HG03469 (cell line): ENCODE measurements around the gene LDHAL6B.

Source experiments
- ATAC-seq: cut with Tn5 transposase; IDR thresholded peaks from one replicate; pipeline ENCODE4 v1.9.1; 2021; ENCODE audit warnings: mild to moderate bottlenecking, moderate library complexity, moderate number of reproducible peaks; ENCODE audit not compliant: unreplicated experiment

The LDHAL6B gene

GRCh38 chr15:59249816-59250215 is 43.2 kb downstream of the LDHAL6B start:
- ATAC-seq = no peak

GRCh38 chr15:59250249-59250648 is 43.6 kb downstream of the LDHAL6B start:
- ATAC-seq = no peak

GRCh38 chr15:59251001-59251845 is 44.6 kb downstream of the LDHAL6B start:
- ATAC-seq = peak; percentile 32

- no peak for ATAC-seq
These were observed 45.5 kb downstream of the LDHAL6B start for GRCh38 chr15:59252137-59252536.

GRCh38 chr15:59255680-59256336 is 49.2 kb downstream of the LDHAL6B start:
- ATAC-seq = no peak

GRCh38 chr15:59256482-59256881 is 49.8 kb downstream of the LDHAL6B start:
- no peak for ATAC-seq

- ATAC-seq = no peak
These were observed 50.5 kb downstream of the LDHAL6B start for GRCh38 chr15:59257140-59257539.
